SK-N-MC (cell line): ENCODE results near the gene SMIM1.
"Not testable (repeated sequence)": the region's sequence is repeated elsewhere in the genome, so short reads cannot be mapped to it uniquely, and the experiment has no call there.

ENCODE experiments used
- DNase-seq: peaks from one replicate; pipeline ENCODE4 v3.0.0-alpha.2; 2011; ENCODE audit warnings: low read depth, low spot score
- H3K27ac ChIP-seq: fragments of 200-600 bp; sonication (generic); 2 replicates; pipeline ENCODE4 v1.5.1; 2016; ENCODE audit warnings: mixed run types
- H3K36me3 ChIP-seq: fragments of 200-600 bp; sonication (generic); 2 replicates; pipeline ENCODE4 v1.6.1; 2017; ENCODE audit warnings: antibody characterized with exemption, low read length, mixed read lengths; ENCODE audit not compliant: insufficient read depth
- H3K4me3 ChIP-seq: fragments of 200-600 bp; sonication (generic); 2 replicates; pipeline ENCODE4 v1.5.1; 2016
- H3K9ac ChIP-seq: fragments of 200-600 bp; sonication (generic); 2 replicates; pipeline ENCODE4 v1.8.0; 2017; ENCODE audit warnings: mixed run types, mixed read lengths; ENCODE audit not compliant: insufficient read length
- H3K9me3 ChIP-seq: fragments of 200-600 bp; sonication (generic); 2 replicates; pipeline ENCODE4 v1.6.1; 2017; ENCODE audit warnings: low read depth, mild to moderate bottlenecking, antibody characterized with exemption, low read length, moderate library complexity, mixed read lengths
- EZH2 ChIP-seq: fragments of 200-600 bp; sonication (generic); IDR thresholded peaks from one replicate; pipeline ENCODE4 v1.6.1; 2017; ENCODE audit warnings: antibody characterized with exemption
- FOXP2 ChIP-seq: optimal IDR thresholded peaks from 2 replicates; pipeline ENCODE3; 2011; ENCODE audit warnings: mild to moderate bottlenecking, moderate library complexity; ENCODE audit not compliant: insufficient read depth; ENCODE audit errors: extremely low read length, control extremely low read depth
- POLR2AphosphoS5 ChIP-seq: IDR thresholded peaks from 2 replicates; pipeline ENCODE4 v1.6.1; 2012; ENCODE audit warnings: mild to moderate bottlenecking, low read depth, low read length, borderline replicate concordance

SMIM1 gene

GRCh38 chr1:3772715-3773571 lies at the start of gene SMIM1:
Gene SMIM1, plus strand, starts transcription at chr1:3772749. Its CDS starts 2,625 bp downstream, at chr1:3775374.
- Histone ChIP-seq H3K27ac (no peak within 1 kb of the TSS), H3K4me3 (peak within 1 kb of the TSS; percentile 75)

GRCh38 chr1:3722846-3723245 lies 49.7 kb upstream of the SMIM1 start:
- no peak for TF ChIP-seq FOXP2
- TF ChIP-seq POLR2AphosphoS5: no peak
- no peak for TF ChIP-seq EZH2
- no peak overlapping the region for H3K4me3 ChIP-seq
- H3K27ac ChIP-seq: no peak overlapping the region
- H3K9ac ChIP-seq: no peak overlapping the region
- H3K36me3 ChIP-seq: no peaks in the 10 kb centered on the region
- no peak for DNase-seq
- H3K9me3 ChIP-seq: no peaks in the 10 kb centered on the region

More at GRCh38 chr1:3772715-3773571, at the start of gene SMIM1:
- Histone ChIP-seq H3K9me3 (no peaks in the 10 kb centered on the region), H3K9ac (peak within 1 kb of the TSS; percentile 28), H3K36me3 (no peaks in the 10 kb centered on the region)
- no peak for TF ChIP-seq POLR2AphosphoS5
- TF ChIP-seq EZH2: no peak
- no peak for TF ChIP-seq FOXP2
- DNase-seq: no peak

GRCh38 chr1:3724416-3725030 lies 48.0 kb upstream of the SMIM1 start:
- not testable (repeated sequence) for DNase-seq, H3K9ac ChIP-seq, H3K9me3 ChIP-seq, H3K4me3 ChIP-seq, H3K27ac ChIP-seq, H3K36me3 ChIP-seq

- no peaks in the 10 kb centered on the region for H3K36me3 ChIP-seq
- H3K4me3 ChIP-seq: no peak overlapping the region
- H3K27ac ChIP-seq: no peak overlapping the region
- H3K9me3 ChIP-seq: no peaks in the 10 kb centered on the region
- no peak for DNase-seq
- TF ChIP-seq EZH2 (no peak), POLR2AphosphoS5 (no peak), FOXP2 (no peak)
- no peak overlapping the region for H3K9ac ChIP-seq
Observed at GRCh38 chr1:3725366-3725765, 47.2 kb upstream of the SMIM1 start.

- Histone ChIP-seq H3K9ac (no peak overlapping the region), H3K27ac (no peak overlapping the region), H3K36me3 (no peaks in the 10 kb centered on the region), H3K9me3 (no peaks in the 10 kb centered on the region), H3K4me3 (no peak overlapping the region)
- no peak for DNase-seq
- TF ChIP-seq FOXP2 (no peak), EZH2 (no peak), POLR2AphosphoS5 (no peak)
Observed at GRCh38 chr1:3727042-3727824, 45.3 kb upstream of the SMIM1 start.

- no peak for DNase-seq
- Histone ChIP-seq H3K9me3 (no peaks in the 10 kb centered on the region), H3K4me3 (no peak overlapping the region), H3K9ac (no peak overlapping the region), H3K36me3 (no peaks in the 10 kb centered on the region), H3K27ac (no peak overlapping the region)
- TF ChIP-seq POLR2AphosphoS5 (no peak), EZH2 (no peak), FOXP2 (no peak)
Observed at GRCh38 chr1:3727825-3728776, 44.4 kb upstream of the SMIM1 start.

GRCh38 chr1:3729594-3730542 lies 42.7 kb upstream of the SMIM1 start:
- no peaks in the 10 kb centered on the region for H3K36me3 ChIP-seq
- H3K27ac ChIP-seq: no peak overlapping the region
- no peak overlapping the region for H3K4me3 ChIP-seq
- H3K9me3 ChIP-seq: no peaks in the 10 kb centered on the region
- H3K9ac ChIP-seq: no peak overlapping the region
- no peak for DNase-seq
- TF ChIP-seq POLR2AphosphoS5 (no peak), EZH2 (no peak), FOXP2 (no peak)
